H1 (cell line): ENCODE data around the gene SPSB1. TPM values are rescaled to one million over a fixed set of nuclear protein-coding genes. Genes with fewer than 3 reads are reported as not detected.

Source experiments
- BACH1 ChIP-seq: IDR thresholded peaks from 2 replicates; pipeline ENCODE4 v1.6.1; 2012; ENCODE audit warnings: low read length, improper control_type of control experiment
- CBX8 ChIP-seq: fragments of 300-800, 300-1000 bp; sonication (generic); IDR thresholded peaks from 2 replicates; pipeline ENCODE4 v1.7.1; 2016; ENCODE audit warnings: low read depth, low read length, borderline replicate concordance
- E2F6 ChIP-seq: IDR thresholded peaks from 2 replicates; pipeline ENCODE4 v1.6.1; 2012; ENCODE audit warnings: inconsistent platforms
- HDAC6 ChIP-seq: IDR thresholded peaks from one replicate; pipeline ENCODE4 v1.7.1; 2012; ENCODE audit warnings: low read depth, mild to moderate bottlenecking, inconsistent platforms, low read length, moderate library complexity
- JUND ChIP-seq: IDR thresholded peaks from 2 replicates; pipeline ENCODE4 v1.6.1; 2011; ENCODE audit warnings: mild to moderate bottlenecking, improper control_type of control experiment, low read length
- SRF ChIP-seq: IDR thresholded peaks from 2 replicates; pipeline ENCODE4 v1.6.1; 2011; ENCODE audit warnings: mild to moderate bottlenecking, low read depth, low read length, moderate library complexity
- ZNF274 ChIP-seq: IDR thresholded peaks from 2 replicates; pipeline ENCODE4 v1.7.0; 2012; ENCODE audit warnings: low read length, borderline replicate concordance; ENCODE audit errors: extremely low read depth
- polyA plus RNA-seq, 7 experiments: library from polyadenylated mRNA; depleted of rRNA in 3 of 7; stranded (reverse) in 5 of 7; unstranded in 2 of 7; fragments of >200 nt in 5 of 7; fragments of 200-250 nt in 2 of 7; gene quantifications; 1 replicate in 5 of 7; 2 replicates in 1 of 7; 4 replicates in 1 of 7; pipeline versions ENCODE4 v1.2.1 to v1.2.3, GENCODE V29; 2011 to 2013; ENCODE audit warnings: missing spikeins in 2 of 7, mixed read lengths in 2 of 7
- total RNA-seq: library from RNA; stranded (reverse); fragmentation: NEBNext Ultra II Directional; extraction: Animal tissue kit (Norgen Biotek cat#: 25700); gene quantifications from 2 replicates; pipeline ENCODE4 v1.2.1, GENCODE V29; 2021

SPSB1 gene
- total and polyA plus RNA-seq, 2 of the 8 experiments (the other 6 are each of a cell fraction or from before 2014, with no cell fraction given), result 5.3 to 6.4 TPM

DNA sequence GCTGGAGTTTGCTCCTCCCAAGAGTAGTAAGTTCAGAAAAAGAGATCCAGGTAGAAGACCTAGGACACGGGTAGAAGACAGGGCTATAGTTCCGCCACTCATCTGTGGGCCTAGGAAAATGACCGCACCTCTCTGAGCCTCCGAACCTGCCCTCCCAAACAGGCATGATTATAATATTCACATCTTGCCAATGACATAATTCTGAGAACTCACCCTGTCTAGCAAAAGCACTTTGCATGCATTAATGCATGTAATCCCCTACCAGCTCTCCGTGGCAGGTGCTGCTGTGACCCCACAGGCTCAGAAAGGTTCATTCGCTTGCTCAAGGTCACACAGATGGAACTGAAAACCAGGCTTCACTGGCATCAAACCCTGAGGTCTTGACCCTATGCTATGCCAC is 88.0 kb downstream of the SPSB1 start (continued):
- TF ChIP-seq E2F6, result no peak
- TF ChIP-seq JUND, result no peak
- no peak for TF ChIP-seq BACH1
- no peak for TF ChIP-seq HDAC6
- TF ChIP-seq SRF, result no peak
- TF ChIP-seq ZNF274, result no peak
- TF ChIP-seq CBX8, result no peak
